ENCODE results near the gene HNRNPL.
"Not testable (repeated sequence)": the region's sequence is repeated elsewhere in the genome, so short reads cannot be mapped to it uniquely, and the experiment has no call there.

HNRNPL gene

DNA sequence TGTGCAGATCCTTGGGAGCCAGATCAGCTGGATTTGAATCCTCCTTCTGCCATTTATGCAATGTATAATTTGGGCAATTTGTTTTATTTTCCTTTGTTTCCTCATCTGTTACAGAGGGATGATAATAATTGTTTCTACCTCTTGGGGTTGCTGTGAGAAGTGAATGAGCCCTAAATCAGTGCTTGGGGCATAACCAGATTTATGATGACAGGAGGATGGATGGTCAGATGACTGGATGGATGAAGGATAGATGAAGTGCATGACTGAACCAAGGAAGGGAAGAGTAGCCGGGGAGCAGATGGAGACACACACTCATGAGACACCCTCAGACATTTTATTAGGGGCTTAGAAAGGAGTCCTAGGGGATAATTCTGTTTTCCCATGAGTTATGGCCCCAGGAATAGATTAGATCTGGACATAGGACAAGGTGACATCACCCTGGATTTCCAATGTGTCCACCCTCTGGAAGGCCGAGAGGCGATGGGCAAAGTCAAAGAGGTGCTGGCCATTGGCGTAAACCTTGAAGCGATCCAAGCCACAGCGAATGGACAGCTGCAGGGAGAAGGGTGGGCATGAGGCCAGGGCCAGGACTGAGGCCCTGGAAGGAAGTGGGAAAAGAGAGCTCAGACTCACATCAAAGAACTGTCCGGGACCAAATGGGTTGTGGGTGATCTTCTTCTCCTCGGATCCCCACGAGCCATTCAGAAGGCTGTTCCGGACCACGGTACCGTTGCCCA lies 48.3 kb downstream of the HNRNPL start:
- no peaks in the 10 kb centered on the region for H3K27me3 ChIP-seq (ENCODE audit: insufficient read depth, low read length, poor library complexity)
- no peak overlapping the region for H3K4me2 ChIP-seq (ENCODE audit: insufficient read depth, low read length)
- no peaks in the 10 kb centered on the region for H3K4me1 ChIP-seq (ENCODE audit: insufficient read depth, low read length)
- H3K27ac ChIP-seq (ENCODE audit: low read length) = no peak overlapping the region
- no peaks in the 10 kb centered on the region for H3K36me3 ChIP-seq (ENCODE audit: insufficient read depth, low read length)
- no peaks in the 10 kb centered on the region for H4K20me1 ChIP-seq (ENCODE audit: insufficient read depth, low read length)
- ATAC-seq (ENCODE audit: insufficient read depth, low read depth) (no peak), DNase-seq (no peak)
- H3K9ac ChIP-seq (ENCODE audit: low read depth, low read length) = no peak overlapping the region
- TF ChIP-seq, protein P1, sequence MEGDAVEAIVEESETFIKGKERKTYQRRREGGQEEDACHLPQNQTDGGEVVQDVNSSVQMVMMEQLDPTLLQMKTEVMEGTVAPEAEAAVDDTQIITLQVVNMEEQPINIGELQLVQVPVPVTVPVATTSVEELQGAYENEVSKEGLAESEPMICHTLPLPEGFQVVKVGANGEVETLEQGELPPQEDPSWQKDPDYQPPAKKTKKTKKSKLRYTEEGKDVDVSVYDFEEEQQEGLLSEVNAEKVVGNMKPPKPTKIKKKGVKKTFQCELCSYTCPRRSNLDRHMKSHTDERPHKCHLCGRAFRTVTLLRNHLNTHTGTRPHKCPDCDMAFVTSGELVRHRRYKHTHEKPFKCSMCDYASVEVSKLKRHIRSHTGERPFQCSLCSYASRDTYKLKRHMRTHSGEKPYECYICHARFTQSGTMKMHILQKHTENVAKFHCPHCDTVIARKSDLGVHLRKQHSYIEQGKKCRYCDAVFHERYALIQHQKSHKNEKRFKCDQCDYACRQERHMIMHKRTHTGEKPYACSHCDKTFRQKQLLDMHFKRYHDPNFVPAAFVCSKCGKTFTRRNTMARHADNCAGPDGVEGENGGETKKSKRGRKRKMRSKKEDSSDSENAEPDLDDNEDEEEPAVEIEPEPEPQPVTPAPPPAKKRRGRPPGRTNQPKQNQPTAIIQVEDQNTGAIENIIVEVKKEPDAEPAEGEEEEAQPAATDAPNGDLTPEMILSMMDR (IDR thresholded peaks at IDR 0.05; ENCODE audit: borderline replicate concordance, extremely low read depth, low read length, poor library complexity, severe bottlenecking) = no peak
- no peak for TF ChIP-seq EZH2 (IDR thresholded peaks at IDR 0.05; ENCODE audit: borderline replicate concordance, low read depth, low read length, severe bottlenecking)
- no peak overlapping the region for H3K4me3 ChIP-seq (ENCODE audit: low read depth in 1 of 2, low read length in 2 of 2)
- H3K9me3 ChIP-seq (ENCODE audit: insufficient read depth, low read length, severe bottlenecking) = no peaks in the 10 kb centered on the region
- no peak overlapping the region for H2AFZ ChIP-seq (ENCODE audit: low read depth, low read length)
- no peaks in the 10 kb centered on the region for H3K79me2 ChIP-seq (ENCODE audit: insufficient read depth, low read length)

DNA sequence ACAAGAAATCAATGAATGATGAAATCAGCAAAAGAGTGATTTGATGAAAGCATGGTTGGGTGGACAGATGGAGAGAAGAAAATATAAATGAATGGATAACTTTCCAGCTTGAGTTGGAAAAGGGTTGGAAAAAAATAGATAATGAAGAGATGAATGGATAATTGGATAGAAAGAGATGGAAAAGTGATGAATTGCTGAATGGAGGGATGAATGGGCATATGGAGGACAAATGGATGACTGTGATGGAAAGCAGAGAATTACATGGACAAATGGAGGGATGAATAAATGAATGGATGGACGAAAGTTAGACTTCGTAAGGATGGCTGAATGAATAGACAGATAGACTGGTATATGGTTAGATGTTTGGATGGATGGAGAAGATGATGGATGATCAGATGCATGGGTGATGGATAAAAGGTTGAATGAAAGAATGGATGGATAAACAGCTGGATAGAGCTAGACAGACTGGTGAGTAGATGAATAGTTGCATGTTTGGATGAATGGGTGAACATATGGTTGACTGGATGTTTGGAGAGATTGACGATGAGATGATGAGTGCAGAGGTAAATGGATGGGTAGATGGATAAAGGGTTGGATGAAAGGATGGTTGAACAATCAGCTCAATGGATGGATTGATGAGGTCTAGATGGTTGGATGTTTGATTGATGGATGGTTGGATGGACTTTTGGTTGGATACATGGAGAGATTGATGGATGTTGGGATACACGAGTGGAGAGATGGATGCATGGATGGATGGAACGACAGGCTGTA lies 49.0 kb downstream of the HNRNPL start:
- ATAC-seq (ENCODE audit: insufficient read depth, low read depth) = no peak
- no peaks in the 10 kb centered on the region for H3K4me1 ChIP-seq (ENCODE audit: insufficient read depth, low read length)
- H3K9me3 ChIP-seq (ENCODE audit: insufficient read depth, low read length, severe bottlenecking) = no peaks in the 10 kb centered on the region
- no peak overlapping the region for H3K4me3 ChIP-seq (ENCODE audit: low read depth in 1 of 2, low read length in 2 of 2)
- no peak overlapping the region for H2AFZ ChIP-seq (ENCODE audit: low read depth, low read length)
- H3K27me3 ChIP-seq (ENCODE audit: insufficient read depth, low read length, poor library complexity) = no peaks in the 10 kb centered on the region
- H3K79me2 ChIP-seq (ENCODE audit: insufficient read depth, low read length) = no peaks in the 10 kb centered on the region
- DNase-seq = no peak
- H3K4me2 ChIP-seq (ENCODE audit: insufficient read depth, low read length) = no peak overlapping the region
- no peak overlapping the region for H3K27ac ChIP-seq (ENCODE audit: low read length)
- no peak overlapping the region for H3K9ac ChIP-seq (ENCODE audit: low read depth, low read length)
- H3K36me3 ChIP-seq (ENCODE audit: insufficient read depth, low read length) = no peaks in the 10 kb centered on the region
- no peaks in the 10 kb centered on the region for H4K20me1 ChIP-seq (ENCODE audit: insufficient read depth, low read length)
- TF ChIP-seq, protein P1 (IDR thresholded peaks at IDR 0.05; ENCODE audit: borderline replicate concordance, extremely low read depth, low read length, poor library complexity, severe bottlenecking) = no peak
- no peak for TF ChIP-seq EZH2 (IDR thresholded peaks at IDR 0.05; ENCODE audit: borderline replicate concordance, low read depth, low read length, severe bottlenecking)

DNA sequence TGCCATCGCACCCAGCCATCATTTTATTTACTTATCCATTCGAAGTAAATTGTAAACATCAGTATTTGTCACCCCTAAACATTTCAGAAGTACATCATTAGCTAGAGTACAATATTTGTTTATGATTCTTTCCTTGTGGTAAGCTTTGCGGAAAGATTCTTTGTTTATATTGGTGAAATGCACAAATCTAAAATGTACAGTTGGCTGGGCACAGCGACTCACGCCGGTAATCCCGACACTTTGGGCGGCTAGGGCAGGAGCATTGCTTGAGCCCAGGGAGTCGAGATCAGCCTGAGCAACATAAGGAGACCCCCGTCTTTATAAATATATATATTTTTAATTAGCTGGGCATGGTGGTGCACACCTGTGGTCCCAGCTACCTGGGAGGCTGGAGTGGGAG lies 50.7 kb downstream of the HNRNPL start:
- H3K36me3 ChIP-seq (ENCODE audit: insufficient read depth, low read length) = no peaks in the 10 kb centered on the region
- DNase-seq (no peak), ATAC-seq (ENCODE audit: insufficient read depth, low read depth) (no peak)
- H3K4me1 ChIP-seq (ENCODE audit: insufficient read depth, low read length) = no peaks in the 10 kb centered on the region
- no peak overlapping the region for H3K4me3 ChIP-seq (ENCODE audit: low read depth in 1 of 2, low read length in 2 of 2)
- TF ChIP-seq, protein P1 (IDR thresholded peaks at IDR 0.05; ENCODE audit: borderline replicate concordance, extremely low read depth, low read length, poor library complexity, severe bottlenecking) = no peak
- TF ChIP-seq EZH2 (IDR thresholded peaks at IDR 0.05; ENCODE audit: borderline replicate concordance, low read depth, low read length, severe bottlenecking) = no peak
- H3K79me2 ChIP-seq (ENCODE audit: insufficient read depth, low read length) = no peaks in the 10 kb centered on the region
- no peak overlapping the region for H3K27ac ChIP-seq (ENCODE audit: low read length)
- H4K20me1 ChIP-seq (ENCODE audit: insufficient read depth, low read length) = no peaks in the 10 kb centered on the region
- H3K9me3 ChIP-seq (ENCODE audit: insufficient read depth, low read length, severe bottlenecking) = no peaks in the 10 kb centered on the region
- H2AFZ ChIP-seq (ENCODE audit: low read depth, low read length) = no peak overlapping the region
- no peak overlapping the region for H3K4me2 ChIP-seq (ENCODE audit: insufficient read depth, low read length)
- H3K27me3 ChIP-seq (ENCODE audit: insufficient read depth, low read length, poor library complexity) = no peaks in the 10 kb centered on the region
- H3K9ac ChIP-seq (ENCODE audit: low read depth, low read length) = no peak overlapping the region

DNA sequence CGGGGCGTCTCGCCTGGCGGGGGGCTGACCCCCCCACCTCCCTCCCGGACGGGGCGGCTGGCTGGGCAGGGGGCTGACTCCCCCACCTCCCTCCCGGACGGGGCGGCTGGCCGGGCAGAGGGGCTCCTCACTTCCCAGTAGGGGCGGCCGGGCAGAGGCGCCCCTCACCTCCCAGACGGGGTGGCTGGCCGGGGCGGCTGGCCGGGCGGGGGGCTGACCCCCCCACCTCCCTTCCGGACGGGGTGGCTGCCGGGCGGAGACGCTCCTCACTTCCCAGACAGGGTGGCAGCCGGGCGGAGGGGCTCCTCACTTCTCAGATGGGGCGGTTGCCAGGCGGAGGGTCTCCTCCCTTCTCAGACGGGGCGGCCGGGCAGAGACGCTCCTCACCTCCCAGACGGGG lies 52.0 kb downstream of the HNRNPL start:
- not testable (repeated sequence) for H3K4me1 ChIP-seq (ENCODE audit: insufficient read depth, low read length); H3K9me3 ChIP-seq (ENCODE audit: insufficient read depth, low read length, severe bottlenecking); H4K20me1 ChIP-seq (ENCODE audit: insufficient read depth, low read length); H3K9ac ChIP-seq (ENCODE audit: low read depth, low read length); DNase-seq; H3K79me2 ChIP-seq (ENCODE audit: insufficient read depth, low read length); ATAC-seq (ENCODE audit: insufficient read depth, low read depth); H3K27ac ChIP-seq (ENCODE audit: low read length); H3K36me3 ChIP-seq (ENCODE audit: insufficient read depth, low read length); H3K4me2 ChIP-seq (ENCODE audit: insufficient read depth, low read length); H3K4me3 ChIP-seq (ENCODE audit: low read depth in 1 of 2, low read length in 2 of 2); H3K27me3 ChIP-seq (ENCODE audit: insufficient read depth, low read length, poor library complexity); H2AFZ ChIP-seq (ENCODE audit: low read depth, low read length)

All from DND-41 (cell line).